Nucleus accumbens (tissue), 56 donors: Measurements from ENCODE around the gene PPARGC1A.

Source experiments
- DNase-seq, 56 donors: peaks; one replicate each; lab custom pipeline; 2025; lab: John Stamatoyannopoulos, UW

Gene PPARGC1A

DNA sequence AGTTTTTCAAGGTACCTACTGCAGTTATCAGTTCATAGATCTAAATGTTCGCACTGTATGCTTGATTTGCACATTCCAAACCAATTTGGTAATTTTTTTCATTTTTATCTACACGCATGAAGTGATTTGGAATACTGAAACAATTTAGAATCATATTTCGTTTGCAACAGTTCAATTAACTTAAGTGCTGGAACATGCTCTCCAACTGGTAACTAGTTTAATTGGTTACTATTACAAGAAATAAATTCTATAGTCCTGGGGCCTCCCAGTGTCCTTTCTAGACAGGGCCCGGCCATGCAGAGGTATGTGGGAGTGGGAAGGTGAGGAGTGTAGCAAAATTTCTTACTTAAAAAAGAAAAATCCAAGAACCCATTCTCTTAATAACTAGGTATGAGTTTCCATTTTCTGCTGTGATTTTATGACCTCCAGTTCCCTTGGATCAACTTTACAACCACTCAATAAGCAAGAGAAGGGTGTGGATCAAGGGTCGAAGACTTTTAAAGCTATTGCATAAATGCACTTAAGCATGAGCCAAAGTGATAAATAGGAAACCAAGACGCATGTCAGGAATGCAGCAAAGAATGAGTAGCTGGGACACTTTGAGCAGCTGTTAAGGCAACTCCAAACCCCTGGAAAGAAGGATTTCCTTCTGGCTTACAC, 106.9 kb downstream of the PPARGC1A start:
- DNase-seq: no peak

DNA sequence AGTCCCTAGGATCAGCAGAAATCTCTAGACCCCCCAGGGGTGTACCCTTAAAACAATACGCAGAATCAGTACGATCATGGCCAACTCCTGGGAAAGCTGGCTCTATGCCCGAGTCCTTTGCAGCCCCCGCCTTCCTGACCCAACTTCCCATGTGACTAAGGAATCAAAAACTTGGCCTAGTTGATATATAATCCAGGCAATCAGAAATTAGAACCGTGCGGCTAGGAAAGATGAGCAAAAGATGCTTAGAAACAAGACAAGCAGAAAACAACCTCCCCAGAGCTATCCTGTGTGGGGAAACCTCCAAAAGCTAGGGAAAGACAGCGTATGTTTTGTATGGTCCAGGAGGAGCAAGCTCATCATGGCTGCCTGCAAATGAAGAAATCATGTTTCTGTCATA, 110.0 kb downstream of the PPARGC1A start:
- DNase-seq: no peak

DNA sequence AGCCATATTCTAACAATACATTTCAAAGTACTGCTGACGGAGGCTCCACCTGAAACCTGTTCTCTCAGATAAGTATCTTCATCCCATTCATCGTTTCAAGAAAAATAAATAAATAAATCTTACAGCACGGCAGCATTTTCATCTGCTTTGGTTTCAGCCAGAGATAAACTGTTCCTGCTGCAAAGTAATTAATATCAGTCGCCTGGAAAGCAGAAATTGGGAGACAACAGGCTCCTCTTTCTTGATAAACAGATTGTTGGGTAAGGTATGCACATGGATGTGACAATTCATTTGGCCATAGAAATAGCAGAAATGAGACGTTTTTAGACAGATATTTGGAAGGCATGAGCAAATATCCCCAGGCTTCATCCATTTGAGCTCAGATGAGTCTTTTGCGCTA, 110.4 kb downstream of the PPARGC1A start:
- no peak for DNase-seq

DNA sequence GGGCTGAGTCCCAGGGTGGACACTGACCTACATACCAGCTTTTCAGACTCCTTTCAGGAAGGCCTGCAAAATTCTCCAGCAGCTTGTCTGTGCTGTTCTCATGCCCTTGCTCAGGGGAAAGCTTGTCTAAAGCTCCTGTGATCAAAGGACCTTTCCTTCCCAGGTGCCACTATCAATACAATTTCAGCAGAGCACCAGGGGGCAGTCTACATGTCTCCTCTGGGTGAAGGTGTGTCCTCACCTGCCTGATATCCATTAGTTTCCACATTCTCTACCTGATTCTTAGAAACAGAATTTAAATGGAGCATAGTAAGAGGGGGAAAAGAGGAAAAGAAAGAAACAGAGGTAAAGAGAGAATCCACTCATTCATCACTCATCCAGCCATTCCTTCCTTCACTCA, 114.2 kb downstream of the PPARGC1A start:
- DNase-seq: no peak

DNA sequence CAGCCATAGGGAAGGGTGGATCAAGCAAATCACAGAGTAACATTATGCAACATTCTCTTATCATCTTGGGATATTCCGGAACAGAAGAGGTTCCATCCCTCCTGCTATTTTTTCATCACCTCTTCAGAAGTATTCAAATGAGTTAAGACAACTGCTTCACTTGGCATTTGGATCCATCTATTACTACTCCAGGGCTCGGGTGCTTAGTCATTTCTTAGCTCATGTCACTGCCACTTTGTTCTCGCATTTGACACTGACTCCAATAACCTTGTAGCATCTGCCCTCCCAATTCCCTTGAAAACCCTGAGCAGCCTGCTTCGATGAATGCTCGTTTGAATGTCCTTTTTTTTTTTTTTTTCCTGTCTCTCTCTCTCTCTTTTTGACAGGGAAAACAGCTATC, 114.9 kb downstream of the PPARGC1A start:
- peak in 4 of 56 donors; percentile 0 to 16 (median 6) for DNase-seq

DNA sequence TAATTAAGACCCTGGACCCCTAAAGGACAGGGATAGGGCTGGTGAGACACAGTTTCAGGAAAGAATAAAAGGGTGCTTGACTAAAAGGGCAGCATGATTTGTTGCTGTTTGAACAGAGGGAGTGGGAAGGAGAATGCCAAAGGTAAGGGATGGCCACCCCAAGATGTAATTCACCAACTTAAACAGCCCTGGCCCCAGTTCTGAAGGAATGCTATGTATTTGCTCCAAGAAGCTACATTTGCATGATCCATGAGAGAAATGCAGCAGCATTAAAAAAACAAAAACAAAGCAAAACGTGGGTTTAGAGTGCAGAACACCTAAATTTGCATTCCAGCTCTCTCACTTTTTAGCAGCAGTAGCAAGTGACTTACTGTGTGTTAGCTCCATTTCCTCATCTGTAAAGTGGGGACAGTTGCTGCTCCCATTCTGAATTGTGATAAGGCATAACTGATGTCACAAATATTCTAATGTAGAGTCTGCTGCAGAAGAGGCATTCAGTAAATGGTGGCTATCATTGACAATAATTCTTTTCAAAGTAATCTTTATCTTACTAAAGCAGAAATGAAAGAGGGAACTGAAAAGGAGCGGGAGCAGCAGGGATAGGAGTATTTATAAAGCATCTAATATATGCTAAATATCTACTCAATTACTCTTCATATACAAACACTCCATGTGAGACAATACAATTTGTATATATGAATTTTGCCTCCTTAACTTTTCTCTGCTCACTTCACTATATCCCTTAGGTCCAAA, 115.8 kb downstream of the PPARGC1A start:
- no peak for DNase-seq

DNA sequence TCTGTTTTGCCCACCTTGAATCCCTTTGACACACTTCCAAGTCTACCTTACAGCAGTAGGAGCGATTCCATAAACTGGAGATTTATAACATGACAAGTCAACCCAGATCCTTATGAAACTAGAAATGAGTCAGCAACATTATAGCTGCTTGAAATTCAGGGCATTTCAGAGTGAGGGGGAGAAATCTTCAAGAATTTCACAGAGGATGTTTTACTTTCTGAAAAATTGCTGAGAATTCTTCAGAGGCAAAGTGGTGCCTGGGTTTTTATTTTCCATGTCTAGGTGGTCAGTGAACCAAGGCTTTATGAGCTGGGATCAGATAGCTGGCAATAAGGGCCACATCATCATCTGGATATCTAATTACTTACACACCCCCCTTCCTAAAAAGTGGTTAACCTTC, 119.8 kb downstream of the PPARGC1A start:
- DNase-seq: no peak

DNA sequence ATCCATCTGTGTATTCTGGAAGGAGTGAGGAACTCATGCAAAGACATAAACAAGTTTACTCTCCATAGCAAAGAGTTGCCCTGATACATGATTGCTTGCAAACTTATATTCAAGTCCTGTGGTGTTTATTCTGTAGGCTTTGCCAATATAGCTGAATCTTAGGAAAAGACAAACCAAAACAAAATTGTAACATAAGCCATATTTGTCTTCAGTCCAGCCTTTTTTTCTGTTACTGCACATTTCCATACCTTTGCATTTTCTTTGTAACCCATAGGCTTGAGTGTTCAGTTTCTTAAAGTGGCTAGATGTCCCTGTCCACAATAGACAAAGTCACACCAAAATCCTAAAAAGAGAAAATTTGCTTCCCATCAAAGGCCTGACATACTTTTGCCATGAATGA, 120.4 kb downstream of the PPARGC1A start:
- no peak for DNase-seq

DNA sequence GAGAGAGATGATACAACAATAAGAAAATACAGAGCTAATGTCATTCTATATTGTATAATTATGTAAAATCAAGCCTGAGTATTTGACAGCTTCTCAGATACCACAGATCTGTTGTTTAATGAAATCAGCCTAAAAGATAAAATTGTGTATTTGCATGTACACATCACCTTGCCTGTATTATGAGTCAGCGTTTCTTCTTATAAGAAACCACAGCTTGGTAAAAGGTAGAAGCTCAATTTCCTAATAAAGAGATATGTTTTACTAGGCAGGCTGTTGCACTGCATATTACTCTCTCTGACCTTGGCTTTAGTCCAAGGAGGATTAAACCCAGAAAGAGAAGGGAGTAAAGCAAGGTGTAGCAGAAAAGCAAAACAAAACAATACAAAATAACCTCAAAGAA, 121.3 kb downstream of the PPARGC1A start:
- no peak for DNase-seq

DNA sequence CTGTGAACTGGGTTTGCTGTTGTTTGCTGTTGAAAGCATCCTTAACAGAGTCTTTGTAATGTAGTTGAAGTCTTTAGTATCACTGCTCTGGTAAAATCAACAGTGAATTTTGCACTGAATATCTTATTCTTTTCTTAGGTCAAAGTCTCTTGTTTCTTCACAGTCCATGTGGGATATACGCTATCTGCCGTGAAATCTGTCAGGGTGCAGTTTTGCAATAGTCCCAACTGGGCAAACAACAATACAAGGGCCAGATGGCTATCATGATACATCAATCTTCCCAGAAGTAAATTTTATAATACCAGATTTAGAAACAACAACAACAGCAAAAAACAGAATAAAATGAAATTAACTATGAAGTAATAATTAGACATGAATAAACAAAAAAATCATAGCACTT, 123.5 kb downstream of the PPARGC1A start:
- DNase-seq: no peak

DNA sequence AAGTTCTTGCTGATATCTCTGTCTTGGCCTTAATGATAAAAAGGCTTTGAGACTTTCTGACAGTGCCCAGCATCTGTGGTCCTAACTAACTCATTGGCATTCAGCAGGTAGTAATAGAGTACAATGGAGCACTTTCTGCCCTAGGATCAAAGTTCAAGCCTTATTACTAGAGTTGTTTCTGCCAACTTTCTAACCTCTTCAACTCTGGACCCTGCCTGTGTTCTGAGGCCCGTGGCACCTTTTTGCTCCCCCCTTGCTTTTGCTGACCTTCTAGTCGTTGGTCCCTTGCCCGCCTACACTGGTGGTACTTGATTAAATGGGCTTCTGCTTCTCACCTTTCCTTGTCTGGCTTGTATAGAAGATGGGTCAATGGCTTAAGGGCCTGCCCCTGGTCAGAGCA, 126.3 kb downstream of the PPARGC1A start:
- no peak for DNase-seq

DNA sequence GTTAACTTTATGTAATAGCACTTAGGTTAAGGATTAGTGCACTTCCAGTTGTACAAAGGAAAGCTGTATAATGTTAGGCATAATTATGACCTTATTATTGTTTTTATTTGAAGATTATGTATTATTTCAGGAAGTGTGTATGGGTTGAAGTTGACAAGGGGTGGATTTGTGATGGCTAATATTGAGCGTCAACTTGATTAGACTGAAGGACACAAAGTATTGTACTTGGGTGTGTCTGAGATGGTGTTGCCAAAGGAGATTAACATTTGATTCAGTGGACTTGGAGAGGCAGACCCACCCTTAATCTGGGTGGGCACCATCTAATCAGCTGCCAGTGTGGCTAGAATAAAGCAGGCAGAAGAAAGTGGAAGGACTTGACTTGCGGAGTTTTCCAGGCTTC, 127.3 kb downstream of the PPARGC1A start:
- no peak for DNase-seq

DNA sequence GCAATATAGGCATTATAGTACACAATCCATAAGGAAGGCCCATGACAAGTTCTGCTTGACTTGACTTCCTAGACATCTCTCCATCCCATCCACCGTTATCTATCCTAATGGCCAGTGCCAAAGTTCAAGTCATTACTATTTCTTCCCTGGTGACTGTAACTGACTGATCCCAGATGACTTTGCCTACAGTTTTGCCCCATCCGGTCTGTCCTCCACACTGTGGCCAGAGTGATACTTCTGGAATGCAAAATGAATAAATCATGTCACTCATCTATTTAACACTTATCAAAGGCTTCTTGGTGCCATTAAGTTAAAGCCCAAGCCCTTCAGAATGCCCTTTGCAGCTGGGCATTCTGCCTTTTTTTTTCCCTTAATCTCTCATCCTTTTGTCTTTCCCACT, 130.8 kb downstream of the PPARGC1A start:
- DNase-seq: no peak

DNA sequence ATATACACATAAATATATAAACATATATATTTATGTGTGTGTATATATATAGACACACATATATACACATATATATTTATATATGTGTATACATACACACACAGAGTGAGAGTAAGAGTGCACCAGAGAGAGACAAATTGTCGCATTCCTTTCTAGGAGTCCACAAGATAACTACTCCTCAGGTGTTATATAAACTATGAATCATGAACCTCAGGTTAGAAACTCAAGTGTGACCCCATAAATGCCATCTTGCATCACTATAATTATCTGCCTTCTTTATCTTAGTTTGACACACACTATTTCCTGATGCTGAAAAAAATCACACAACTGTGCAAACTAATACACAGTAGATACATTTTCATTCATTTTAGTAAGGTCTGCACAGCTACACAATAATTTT, 135.2 kb downstream of the PPARGC1A start:
- DNase-seq: no peak

DNA sequence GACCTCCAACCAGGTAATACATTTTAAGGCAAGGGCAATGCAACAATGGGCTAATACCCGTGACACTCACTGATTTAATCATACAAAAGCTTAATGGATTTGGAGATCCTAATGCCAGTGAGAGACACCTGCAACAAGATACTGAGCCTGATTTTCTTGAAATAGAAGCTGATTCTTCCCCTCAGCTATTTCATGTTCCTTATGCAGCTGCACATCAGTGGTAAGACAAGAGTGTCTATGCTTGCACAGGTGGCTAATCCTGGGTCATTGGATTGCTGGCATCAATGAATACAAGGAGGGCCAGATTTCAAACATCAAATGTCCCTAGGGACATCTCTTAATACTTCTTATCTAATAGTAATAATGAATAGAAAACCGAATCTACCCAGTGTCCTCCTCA, 139.7 kb downstream of the PPARGC1A start:
- DNase-seq: no peak

DNA sequence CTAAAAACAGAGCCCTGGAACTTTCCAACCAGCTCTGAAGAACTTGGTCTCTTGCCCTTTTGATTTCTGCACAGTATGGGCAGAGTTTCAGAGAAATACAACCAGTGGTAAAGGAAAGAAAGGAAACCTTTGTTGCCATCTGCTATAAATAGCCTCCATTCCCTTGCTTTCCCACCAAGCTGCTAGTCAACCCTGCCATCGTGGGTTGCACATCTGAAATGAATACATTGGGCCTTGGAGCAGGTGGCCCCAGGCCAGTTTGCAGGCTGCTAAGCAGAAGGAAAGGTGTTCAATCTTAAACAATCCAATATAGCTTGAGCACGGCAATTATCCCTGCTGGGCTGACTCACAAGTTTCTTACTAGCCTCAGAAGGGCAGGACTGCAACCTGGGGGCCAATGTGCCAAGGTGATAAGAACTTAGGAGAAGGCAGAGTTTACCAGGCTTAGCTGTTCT, 142.5 kb downstream of the PPARGC1A start:
- peak in 26 of 56 donors; percentile 0 to 52 (median 12) for DNase-seq

DNA sequence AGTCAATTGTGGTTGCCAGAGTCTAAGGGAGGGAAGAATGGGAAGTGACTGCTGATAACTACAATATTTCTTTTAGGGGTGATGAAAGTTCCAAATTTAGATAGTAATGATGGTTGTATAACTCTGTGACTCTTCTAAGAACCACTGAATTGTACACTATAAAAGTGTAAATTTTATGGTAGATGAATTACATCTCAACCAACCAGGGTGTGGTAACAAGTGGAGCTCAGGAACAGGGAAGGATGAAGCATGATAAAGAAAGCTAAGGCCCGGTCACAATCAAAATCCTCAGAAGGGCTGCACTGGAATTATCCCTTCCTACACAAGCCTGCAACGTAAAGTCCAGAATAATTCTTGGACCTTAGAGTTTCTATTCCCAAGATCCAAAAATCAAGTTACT, 143.2 kb downstream of the PPARGC1A start:
- DNase-seq: no peak

DNA sequence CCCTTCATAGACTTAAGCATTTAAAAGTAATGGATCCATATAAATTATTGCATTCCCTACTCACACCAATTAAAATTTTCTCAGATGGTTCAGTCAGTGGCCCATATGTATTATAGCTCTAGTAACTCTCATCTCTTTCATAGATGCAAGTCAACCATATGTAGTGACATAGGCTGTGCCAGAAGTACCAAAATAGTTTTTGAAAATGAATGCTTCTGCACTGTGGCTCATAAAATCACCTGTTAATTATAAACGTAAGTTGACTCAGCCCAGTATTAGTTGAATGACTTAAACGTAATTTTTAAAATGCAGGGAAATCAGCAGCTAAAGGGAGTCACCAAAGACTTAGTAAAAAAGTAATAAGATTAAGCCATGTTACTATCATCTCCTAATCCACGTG, 143.8 kb downstream of the PPARGC1A start:
- DNase-seq: no peak

DNA sequence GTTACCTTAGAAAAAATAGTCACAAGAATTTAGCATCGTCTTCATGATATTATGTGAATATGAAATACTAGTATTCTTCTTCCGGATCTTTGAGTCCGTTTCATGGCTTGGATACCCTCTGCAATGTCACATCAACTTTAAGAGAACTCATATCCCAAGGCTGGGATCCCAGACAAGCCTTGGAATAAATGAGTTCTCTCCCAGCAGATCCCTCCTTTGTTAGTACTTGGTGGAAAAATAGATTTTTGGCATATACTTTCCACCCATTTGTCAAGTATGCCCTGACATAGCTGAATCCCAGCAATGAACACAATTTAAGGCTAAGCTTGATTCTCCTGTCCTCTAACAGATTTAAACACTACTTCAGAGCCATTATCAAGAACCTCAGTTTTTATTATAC, 144.5 kb downstream of the PPARGC1A start:
- DNase-seq: no peak
